Cortex of kidney (tissue), 1 donor: ENCODE data around the gene FNDC3B.

ENCODE experiments used
- DNase-seq: peaks from one replicate; lab custom pipeline; 2025; lab: John Stamatoyannopoulos, UW

The FNDC3B gene

GRCh38 chr3:172054115-172054764 is 14.9 kb downstream of the FNDC3B start:
- no peak for DNase-seq

- DNase-seq = no peak
Measured at GRCh38 chr3:172056416-172056815, 17.0 kb downstream of the FNDC3B start.

GRCh38 chr3:172057059-172057458 is 17.7 kb downstream of the FNDC3B start:
- no peak for DNase-seq

GRCh38 chr3:172057624-172058327 is 18.4 kb downstream of the FNDC3B start:
- DNase-seq = no peak

GRCh38 chr3:172059532-172059931 is 20.2 kb downstream of the FNDC3B start:
- DNase-seq = no peak

GRCh38 chr3:172060234-172060633 is 20.9 kb downstream of the FNDC3B start:
- DNase-seq = no peak

- DNase-seq = no peak
Measured at GRCh38 chr3:172061724-172062184, 22.4 kb downstream of the FNDC3B start.

GRCh38 chr3:172062761-172063160 is 23.4 kb downstream of the FNDC3B start:
- no peak for DNase-seq

GRCh38 chr3:172063456-172064432 is 24.4 kb downstream of the FNDC3B start:
- no peak for DNase-seq

GRCh38 chr3:172065527-172065926 is 26.1 kb downstream of the FNDC3B start:
- no peak for DNase-seq

- no peak for DNase-seq
Measured at GRCh38 chr3:172065967-172066762, 26.8 kb downstream of the FNDC3B start.

GRCh38 chr3:172066880-172067796 is 27.8 kb downstream of the FNDC3B start:
- no peak for DNase-seq

GRCh38 chr3:172067837-172068440 is 28.6 kb downstream of the FNDC3B start:
- DNase-seq = no peak

- DNase-seq = no peak
Measured at GRCh38 chr3:172068977-172069376, 29.6 kb downstream of the FNDC3B start.

GRCh38 chr3:172069478-172069877 is 30.1 kb downstream of the FNDC3B start:
- DNase-seq = no peak

- no peak for DNase-seq
Measured at GRCh38 chr3:172070269-172070668, 30.9 kb downstream of the FNDC3B start.

- no peak for DNase-seq
Measured at GRCh38 chr3:172070802-172071201, 31.4 kb downstream of the FNDC3B start.

GRCh38 chr3:172071780-172072330 is 32.5 kb downstream of the FNDC3B start:
- no peak for DNase-seq

GRCh38 chr3:172072543-172072942 is 33.2 kb downstream of the FNDC3B start:
- DNase-seq = no peak
